Measurements from ENCODE around the gene LIME1. TPM values are rescaled to one million over a fixed set of nuclear protein-coding genes. Genes with fewer than 3 reads are reported as not detected.

The LIME1 gene
- total RNA-seq, 4 donors from 2014 or later, result 8.7 to 25.0 (median 11.5) TPM

GRCh38 chr20:63698739-63699465 lies 37.6 kb upstream of the LIME1 start:
- no peaks in the 10 kb centered on the region for H3K9me3 ChIP-seq
- 54 to 75% methylated on average over 8 to 10 of the region's 19 CpGs for WGBS, 2 donors
- H3K27me3 ChIP-seq, result no peaks in the 10 kb centered on the region
- peaks cover 8 to 9% of the 10 kb centered on the region in 2 donors for H3K36me3 ChIP-seq
- peak overlapping the region in 2 of 3 donors; percentile 32 to 57 for H3K27ac ChIP-seq
- no peak overlapping the region for H3K4me3 ChIP-seq (replicated peaks in 1 of 3)
- TF ChIP-seq, protein P1, sequence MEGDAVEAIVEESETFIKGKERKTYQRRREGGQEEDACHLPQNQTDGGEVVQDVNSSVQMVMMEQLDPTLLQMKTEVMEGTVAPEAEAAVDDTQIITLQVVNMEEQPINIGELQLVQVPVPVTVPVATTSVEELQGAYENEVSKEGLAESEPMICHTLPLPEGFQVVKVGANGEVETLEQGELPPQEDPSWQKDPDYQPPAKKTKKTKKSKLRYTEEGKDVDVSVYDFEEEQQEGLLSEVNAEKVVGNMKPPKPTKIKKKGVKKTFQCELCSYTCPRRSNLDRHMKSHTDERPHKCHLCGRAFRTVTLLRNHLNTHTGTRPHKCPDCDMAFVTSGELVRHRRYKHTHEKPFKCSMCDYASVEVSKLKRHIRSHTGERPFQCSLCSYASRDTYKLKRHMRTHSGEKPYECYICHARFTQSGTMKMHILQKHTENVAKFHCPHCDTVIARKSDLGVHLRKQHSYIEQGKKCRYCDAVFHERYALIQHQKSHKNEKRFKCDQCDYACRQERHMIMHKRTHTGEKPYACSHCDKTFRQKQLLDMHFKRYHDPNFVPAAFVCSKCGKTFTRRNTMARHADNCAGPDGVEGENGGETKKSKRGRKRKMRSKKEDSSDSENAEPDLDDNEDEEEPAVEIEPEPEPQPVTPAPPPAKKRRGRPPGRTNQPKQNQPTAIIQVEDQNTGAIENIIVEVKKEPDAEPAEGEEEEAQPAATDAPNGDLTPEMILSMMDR (IDR thresholded peaks at IDR 0.05), result no peak
- TF ChIP-seq POLR2A (IDR thresholded peaks at IDR 0.05), result no peak
- H3K4me1 ChIP-seq, result peaks cover 11 to 22% of the 10 kb centered on the region in 2 donors
- intact Hi-C loops (cut with DNase I), result no loop called here
- DNase-seq, result no peak

DNA sequence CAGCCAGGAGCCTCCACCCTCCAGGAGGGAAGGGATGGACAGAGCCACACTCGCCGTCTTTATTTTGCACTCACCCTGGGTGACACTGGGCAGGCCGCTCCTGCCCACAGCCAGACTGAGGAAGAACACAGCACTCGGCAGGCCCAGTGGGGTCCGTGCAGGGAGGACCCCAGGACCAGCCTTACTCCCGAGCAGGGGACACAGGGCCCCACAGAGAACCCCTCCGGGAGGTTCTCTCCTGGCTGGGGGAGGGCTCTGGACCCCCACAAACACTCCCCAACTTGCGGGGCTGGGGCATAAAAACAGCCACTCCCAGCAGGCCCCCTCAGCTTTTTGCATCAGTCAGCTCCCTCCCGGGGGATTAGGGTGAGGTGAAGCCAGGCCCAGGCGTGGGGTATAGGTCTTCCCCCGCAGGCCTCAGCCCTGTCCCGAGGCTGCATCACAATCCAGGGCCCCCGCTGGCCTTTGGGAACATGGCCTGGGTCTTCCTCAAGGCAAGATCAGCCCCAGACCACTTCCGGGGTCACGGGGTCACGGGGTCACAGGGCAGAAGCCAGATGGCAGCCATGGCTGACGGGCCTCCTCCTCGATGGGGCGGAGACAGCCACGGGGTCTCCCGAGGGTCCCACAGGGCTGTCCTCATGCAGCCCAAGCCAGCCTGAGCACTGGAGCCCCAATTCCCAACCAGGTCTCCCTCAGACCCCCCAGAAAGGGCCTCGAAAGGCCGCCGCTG lies 36.8 kb upstream of the LIME1 start:
- 66 to 83% methylated on average over 8 to 12 of the region's 24 CpGs for WGBS, 2 donors
- H3K36me3 ChIP-seq, result peaks cover 4 to 6% of the 10 kb centered on the region in 2 donors
- H3K27ac ChIP-seq, result peak overlapping the region in 2 of 3 donors; percentile 32 to 57
- intact Hi-C loops (cut with DNase I), result no loop called here
- H3K4me3 ChIP-seq (replicated peaks in 1 of 3), result no peak overlapping the region
- TF ChIP-seq POLR2A (IDR thresholded peaks at IDR 0.05), result no peak
- TF ChIP-seq, protein P1 (IDR thresholded peaks at IDR 0.05), result no peak
- H3K4me1 ChIP-seq, result peaks cover 11 to 22% of the 10 kb centered on the region in 2 donors
- no peaks in the 10 kb centered on the region for H3K27me3 ChIP-seq
- no peak for DNase-seq
- H3K9me3 ChIP-seq, result no peaks in the 10 kb centered on the region

DNA sequence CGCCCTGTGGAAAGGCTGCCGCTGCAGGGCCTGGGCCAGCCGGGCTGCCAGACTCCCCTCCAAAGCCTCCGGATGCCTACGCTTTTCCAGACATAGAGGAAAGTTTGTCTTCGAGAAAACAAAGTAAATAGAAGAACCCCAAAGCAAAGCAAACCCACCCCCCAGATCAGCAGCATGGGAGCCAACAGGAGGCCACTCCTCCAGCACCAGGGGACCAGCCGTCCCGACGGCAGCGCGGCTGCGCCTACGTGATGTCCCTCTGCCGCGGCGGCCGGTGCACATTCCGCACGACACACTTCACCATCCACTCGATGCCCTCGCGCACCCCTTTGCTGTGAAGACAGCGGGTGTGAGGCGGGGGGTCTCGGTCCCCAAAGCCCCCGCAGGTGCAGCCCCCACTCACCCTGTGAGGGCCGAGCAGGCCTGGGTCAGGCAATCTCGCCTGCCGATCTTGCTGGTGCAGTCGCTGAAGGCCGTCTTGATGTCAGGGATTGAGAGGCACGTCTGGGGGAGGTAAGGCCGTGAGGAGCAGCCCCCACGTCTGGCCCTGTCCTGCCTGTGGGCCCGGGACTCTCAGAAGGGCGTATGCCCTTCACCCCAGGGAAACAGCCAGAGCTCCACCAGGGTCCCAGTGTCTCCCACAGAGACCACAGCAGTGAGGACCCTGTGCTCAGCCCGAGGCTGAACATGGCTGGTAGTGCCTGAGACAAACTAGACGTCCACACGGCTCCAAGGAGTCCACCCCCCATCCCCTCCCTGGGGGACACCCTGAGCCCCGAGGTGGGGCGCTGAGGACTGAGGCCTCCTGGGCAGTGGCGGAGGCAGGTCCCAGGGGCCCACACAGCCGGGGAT lies 36.0 kb upstream of the LIME1 start:
- no peak for TF ChIP-seq POLR2A (IDR thresholded peaks at IDR 0.05)
- Histone ChIP-seq H3K4me3 (replicated peaks in 1 of 3) (no peak overlapping the region), H3K9me3 (no peaks in the 10 kb centered on the region), H3K4me1 (peaks cover 11 to 22% of the 10 kb centered on the region in 2 donors), H3K36me3 (peaks cover 0 to 7% of the 10 kb centered on the region in 2 donors), H3K27me3 (no peaks in the 10 kb centered on the region), H3K27ac (no peak overlapping the region)
- intact Hi-C loops (cut with DNase I), result no loop called here
- no peak for DNase-seq
- 94 to 97% methylated on average over 31 to 33 of the region's 43 CpGs for WGBS, 2 donors

GRCh38 chr20:63701051-63701328 lies 35.5 kb upstream of the LIME1 start:
- 73 to 82% methylated on average over 5 of the region's 5 CpGs for whole genome bisulfite sequencing, 2 donors
- Histone ChIP-seq H3K9me3 (no peaks in the 10 kb centered on the region), H3K4me3 (replicated peaks in 1 of 3) (no peak overlapping the region), H3K36me3 (peaks cover 0 to 12% of the 10 kb centered on the region in 2 donors), H3K4me1 (peaks cover 11 to 22% of the 10 kb centered on the region in 2 donors), H3K27ac (no peak overlapping the region), H3K27me3 (no peaks in the 10 kb centered on the region)
- no peak for DNase-seq
- no peak for TF ChIP-seq POLR2A (IDR thresholded peaks at IDR 0.05)
- TF ChIP-seq, protein P1 (IDR thresholded peaks at IDR 0.05), result no peak
- intact Hi-C loops (cut with DNase I), result no loop called here

- intact Hi-C loops (cut with DNase I), result no loop called here
- no peak for TF ChIP-seq POLR2A (IDR thresholded peaks at IDR 0.05)
- TF ChIP-seq, protein P1 (IDR thresholded peaks at IDR 0.05), result no peak
- no peak overlapping the region for H3K4me3 ChIP-seq (replicated peaks in 1 of 3)
- 79 to 82% methylated on average over 4 to 11 of the region's 14 CpGs for WGBS, 2 donors
- H3K36me3 ChIP-seq, result peaks cover 0 to 14% of the 10 kb centered on the region in 2 donors
- H3K4me1 ChIP-seq, result peaks cover 12 to 26% of the 10 kb centered on the region in 2 donors
- H3K27ac ChIP-seq, result no peak overlapping the region
- H3K9me3 ChIP-seq, result no peaks in the 10 kb centered on the region
- no peaks in the 10 kb centered on the region for H3K27me3 ChIP-seq
- no peak for DNase-seq
These were observed 35.0 kb upstream of the LIME1 start for GRCh38 chr20:63701329-63702035.
